ENCODE data around the gene GRK1.

- TF ChIP-seq POLR2A (IDR thresholded peaks at IDR 0.05; ENCODE audit: control extremely low read depth in 1 of 2, low read depth in 2 of 2, low read length in 2 of 2) (no peak), SIX5 (IDR thresholded peaks at IDR 0.05; ENCODE audit: low read depth, low read length) (no peak), CHD1 (IDR thresholded peaks at IDR 0.05; ENCODE audit: low read depth, low read length) (no peak), BRCA1 (IDR thresholded peaks at IDR 0.05; ENCODE audit: low read depth, low read length) (no peak), CREB1 (IDR thresholded peaks at IDR 0.05) (no peak), CTCF (IDR thresholded peaks at IDR 0.05; ENCODE audit: control extremely low read depth in 1 of 3, insufficient read depth in 1 of 3, low read depth in 1 of 3, low read length in 3 of 3) (no peak), POLR2AphosphoS5 (IDR thresholded peaks at IDR 0.05; ENCODE audit: low read depth, low read length) (no peak), CEBPB (IDR thresholded peaks at IDR 0.05; ENCODE audit: low read depth, low read length) (no peak), HDAC2 (IDR thresholded peaks at IDR 0.05; ENCODE audit: borderline replicate concordance in 1 of 2, low read depth in 2 of 2, low read length in 2 of 2) (no peak)
Measured at GRCh38 chr13:113745059-113745458, 78.0 kb downstream of the GRK1 start.
